Activated gamma-delta T cell treated with anti-CD3 and anti-CD28 coated beads, Interleukin-2, amount 50 U/mL, for 16 hours (primary cell): Measurements from ENCODE around the gene IL17RD.

Source experiments
- DNase-seq: peaks from one replicate; pipeline ENCODE4 v3.0.0-alpha.2; 2020; ENCODE audit warnings: low read depth

The IL17RD gene

GRCh38 chr3:57130571-57131209 is 34.5 kb downstream of the IL17RD start:
- DNase-seq: no peak

GRCh38 chr3:57128826-57129667 is 36.1 kb downstream of the IL17RD start:
- DNase-seq: no peak

GRCh38 chr3:57127891-57128518 is 37.1 kb downstream of the IL17RD start:
- no peak for DNase-seq

- no peak for DNase-seq
These were observed 38.9 kb downstream of the IL17RD start for GRCh38 chr3:57126244-57126643.

- no peak for DNase-seq
These were observed 44.5 kb downstream of the IL17RD start for GRCh38 chr3:57120451-57121174.

GRCh38 chr3:57120040-57120439 is 45.1 kb downstream of the IL17RD start:
- no peak for DNase-seq

- DNase-seq: no peak
These were observed 46.9 kb downstream of the IL17RD start for GRCh38 chr3:57118254-57118653.

GRCh38 chr3:57116501-57116900 is 48.7 kb downstream of the IL17RD start:
- no peak for DNase-seq

GRCh38 chr3:57112206-57112605 is 52.9 kb downstream of the IL17RD start:
- DNase-seq: no peak

GRCh38 chr3:57110798-57111197 is 54.4 kb downstream of the IL17RD start:
- DNase-seq: no peak

GRCh38 chr3:57110214-57110613 is 54.9 kb downstream of the IL17RD start:
- DNase-seq: no peak

- no peak for DNase-seq
These were observed 55.5 kb downstream of the IL17RD start for GRCh38 chr3:57109437-57110199.

GRCh38 chr3:57108684-57109083 is 56.5 kb downstream of the IL17RD start:
- DNase-seq: no peak

GRCh38 chr3:57105585-57105984 is 59.6 kb downstream of the IL17RD start:
- DNase-seq: no peak

- peak; percentile 31 for DNase-seq
These were observed 65.0 kb downstream of the IL17RD start for GRCh38 chr3:57100046-57100695.

GRCh38 chr3:57098418-57099310 is 66.5 kb downstream of the IL17RD start:
- no peak for DNase-seq

- no peak for DNase-seq
These were observed 67.6 kb downstream of the IL17RD start for GRCh38 chr3:57097536-57097935.

GRCh38 chr3:57095363-57095762 is 69.8 kb downstream of the IL17RD start:
- no peak for DNase-seq

- no peak for DNase-seq
These were observed 70.6 kb downstream of the IL17RD start for GRCh38 chr3:57094575-57094974.

- DNase-seq: no peak
These were observed 71.1 kb downstream of the IL17RD start for GRCh38 chr3:57093971-57094535.
